Stimulated activated CD4-positive, alpha-beta T cell treated with anti-CD3 and anti-CD28 coated beads, Interleukin-4, amount 100 ng/mL, for 1 hour (primary cell): Measurements from ENCODE around the gene MIXL1.
"Not testable (repeated sequence)": the region's sequence is repeated elsewhere in the genome, so short reads cannot be mapped to it uniquely, and the experiment has no call there.

Experiments
- DNase-seq: peaks from one replicate; pipeline ENCODE4 v3.0.0-alpha.2; 2020

MIXL1 gene

GRCh38 chr1:226216056-226216455 is 7.4 kb upstream of the MIXL1 start:
- no peak for DNase-seq

GRCh38 chr1:226217273-226217672 is 6.2 kb upstream of the MIXL1 start:
- DNase-seq: no peak

- DNase-seq: no peak
These were observed 2.8 kb upstream of the MIXL1 start for GRCh38 chr1:226220473-226221189.

- no peak for DNase-seq
These were observed 778 bp upstream of the MIXL1 start for GRCh38 chr1:226222686-226223085.

- peak; percentile 13 for DNase-seq
These were observed 351 bp downstream of the MIXL1 start for GRCh38 chr1:226223786-226224244.

GRCh38 chr1:226226601-226227000 is 3.1 kb downstream of the MIXL1 start:
- DNase-seq: no peak

- no peak for DNase-seq
These were observed 9.8 kb downstream of the MIXL1 start for GRCh38 chr1:226233293-226233692.

GRCh38 chr1:226233806-226234205 is 10.3 kb downstream of the MIXL1 start:
- no peak for DNase-seq

GRCh38 chr1:226236826-226237225 is 13.4 kb downstream of the MIXL1 start:
- no peak for DNase-seq

GRCh38 chr1:226239421-226239820 is 16.0 kb downstream of the MIXL1 start:
- no peak for DNase-seq

GRCh38 chr1:226248091-226248490 is 24.6 kb downstream of the MIXL1 start:
- DNase-seq: no peak

GRCh38 chr1:226248796-226249195 is 25.3 kb downstream of the MIXL1 start:
- no peak for DNase-seq

- DNase-seq: no peak
These were observed 27.0 kb downstream of the MIXL1 start for GRCh38 chr1:226250511-226250910.

GRCh38 chr1:226252841-226253240 is 29.4 kb downstream of the MIXL1 start:
- not testable (repeated sequence) for DNase-seq

- no peak for DNase-seq
These were observed 30.5 kb downstream of the MIXL1 start for GRCh38 chr1:226253933-226254332.

GRCh38 chr1:226255380-226255779 is 31.9 kb downstream of the MIXL1 start:
- no peak for DNase-seq

GRCh38 chr1:226261818-226262217 is 38.4 kb downstream of the MIXL1 start:
- DNase-seq: no peak

- DNase-seq: no peak
These were observed 45.1 kb downstream of the MIXL1 start for GRCh38 chr1:226268421-226269124.

- DNase-seq: not testable (repeated sequence)
These were observed 48.9 kb downstream of the MIXL1 start for GRCh38 chr1:226272233-226272902.

- no peak for DNase-seq
These were observed 50.7 kb downstream of the MIXL1 start for GRCh38 chr1:226274138-226274537.

GRCh38 chr1:226276077-226276682 is 52.7 kb downstream of the MIXL1 start:
- DNase-seq: no peak
